ENCODE measurements around the gene STX17.

GRCh38 chr9:99922711-99923030, 16.2 kb downstream of the STX17 start:
- TF ChIP-seq CTCF (IDR thresholded peaks at IDR 0.05; ENCODE audit: poor library complexity) (no peak), EZH2 (IDR thresholded peaks at IDR 0.05; ENCODE audit: borderline replicate concordance) (no peak)
